ENCODE results near the gene RPS6KA5. TPM values are rescaled to one million over a fixed set of nuclear protein-coding genes. Genes with fewer than 3 reads are reported as not detected.

The RPS6KA5 gene
- total RNA-seq, 4 donors from 2014 or later = 30.8 to 48.6 (median 36.6) TPM

GRCh38 chr14:90897022-90897421, 163.4 kb downstream of the RPS6KA5 start:
- no peak for ATAC-seq
- peaks cover 3 to 68% of the 10 kb centered on the region in 2 donors for H3K36me3 ChIP-seq
- TF ChIP-seq EP300 (IDR thresholded peaks at IDR 0.05) (no peak), POLR2AphosphoS5 (IDR thresholded peaks at IDR 0.05) (no peak), CTCF (IDR thresholded peaks at IDR 0.05) (no peak), POLR2A (IDR thresholded peaks at IDR 0.05) (no peak)
- no peaks in the 10 kb centered on the region for H3K9me3 ChIP-seq
- H3K4me3 ChIP-seq = no peak overlapping the region
- H3K4me1 ChIP-seq = peaks cover 0 to 16% (median 0%) of the 10 kb centered on the region in 3 donors
- H3K27ac ChIP-seq = no peak overlapping the region
- H3K27me3 ChIP-seq = no peaks in the 10 kb centered on the region
- WGBS, 2 donors (ENCODE audit: low coverage in 1 of 2) = 67 to 100% methylated on average over 1 to 6 of the region's 6 CpGs

DNA sequence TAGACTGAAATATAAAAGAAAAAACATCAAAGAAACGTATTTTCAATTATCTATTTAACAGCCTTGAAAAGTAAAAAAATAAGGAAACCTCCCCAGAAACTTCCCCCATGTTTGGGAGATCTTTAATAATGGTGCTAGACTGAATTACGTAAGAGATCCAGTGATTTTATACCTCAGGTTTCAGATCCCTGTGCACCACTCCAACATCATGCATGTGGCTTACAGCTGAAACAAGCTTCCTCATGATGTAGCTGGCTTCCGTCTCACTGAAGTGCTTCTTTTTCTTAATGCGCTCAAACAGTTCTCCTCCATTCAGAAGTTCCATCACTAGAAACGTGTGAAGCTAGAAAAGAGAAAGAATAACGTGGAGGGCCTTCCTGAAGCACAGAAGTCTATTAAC, 166.2 kb downstream of the RPS6KA5 start:
- peaks cover 3 to 66% of the 10 kb centered on the region in 2 donors for H3K36me3 ChIP-seq
- H3K4me3 ChIP-seq = no peak overlapping the region
- H3K27ac ChIP-seq = peak overlapping the region in 2 of 4 donors; percentile 2 to 37
- no peak for ATAC-seq
- H3K27me3 ChIP-seq = no peaks in the 10 kb centered on the region
- peaks cover 0 to 16% (median 0%) of the 10 kb centered on the region in 3 donors for H3K4me1 ChIP-seq
- TF ChIP-seq POLR2A (IDR thresholded peaks at IDR 0.05) (no peak), CTCF (IDR thresholded peaks at IDR 0.05) (no peak), EP300 (IDR thresholded peaks at IDR 0.05) (no peak), POLR2AphosphoS5 (IDR thresholded peaks at IDR 0.05) (no peak)
- 57 to 78% methylated on average over 4 to 6 of the region's 6 CpGs for WGBS, 2 donors (ENCODE audit: low coverage in 1 of 2)
- H3K9me3 ChIP-seq = no peaks in the 10 kb centered on the region

GRCh38 chr14:90893510-90893909, 166.9 kb downstream of the RPS6KA5 start:
- TF ChIP-seq POLR2A (IDR thresholded peaks at IDR 0.05) (no peak), POLR2AphosphoS5 (IDR thresholded peaks at IDR 0.05) (no peak), EP300 (IDR thresholded peaks at IDR 0.05) (no peak)
- Histone ChIP-seq H3K27ac (no peak overlapping the region), H3K4me3 (no peak overlapping the region), H3K4me1 (peaks cover 0 to 16% (median 0%) of the 10 kb centered on the region in 3 donors), H3K27me3 (no peaks in the 10 kb centered on the region), H3K36me3 (peaks cover 3 to 59% of the 10 kb centered on the region in 2 donors), H3K9me3 (no peaks in the 10 kb centered on the region)
- no peak for ATAC-seq
- WGBS, 2 donors (ENCODE audit: low coverage in 1 of 2) = 81 to 83% methylated on average over 2 of the region's 2 CpGs

GRCh38 chr14:90892970-90893369, 167.5 kb downstream of the RPS6KA5 start:
- H3K4me1 ChIP-seq = peaks cover 0 to 16% (median 0%) of the 10 kb centered on the region in 3 donors
- no peak overlapping the region for H3K27ac ChIP-seq
- H3K27me3 ChIP-seq = no peaks in the 10 kb centered on the region
- no peak for ATAC-seq
- H3K36me3 ChIP-seq = peaks cover 3 to 53% of the 10 kb centered on the region in 2 donors
- no peak overlapping the region for H3K4me3 ChIP-seq
- no peaks in the 10 kb centered on the region for H3K9me3 ChIP-seq
- no peak for TF ChIP-seq POLR2AphosphoS5 (IDR thresholded peaks at IDR 0.05)

DNA sequence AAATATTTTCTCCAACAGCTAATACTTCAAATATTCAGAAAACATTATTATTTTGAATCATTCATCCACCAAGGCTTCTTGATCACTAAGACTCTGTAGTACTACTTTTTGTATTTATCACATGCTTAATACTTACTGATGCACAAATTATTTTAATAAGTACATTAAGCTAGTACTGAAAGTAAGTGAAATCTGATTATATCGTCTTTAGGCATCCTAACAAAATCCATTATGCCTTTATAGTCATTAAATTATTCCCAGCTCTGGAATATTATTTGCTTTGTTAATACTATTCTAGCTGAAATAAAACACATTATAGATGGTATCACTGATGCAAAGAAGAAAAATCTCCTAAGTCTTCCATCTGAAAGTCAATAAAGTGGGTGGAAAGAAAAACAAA, 169.1 kb downstream of the RPS6KA5 start:
- WGBS, 2 donors (ENCODE audit: low coverage in 1 of 2) = 52 to 60% methylated on average over 1 of the region's 1 CpG
- Histone ChIP-seq H3K4me1 (peaks cover 0 to 16% (median 0%) of the 10 kb centered on the region in 3 donors), H3K27me3 (no peaks in the 10 kb centered on the region), H3K36me3 (peaks cover 0 to 40% of the 10 kb centered on the region in 2 donors), H3K9me3 (no peaks in the 10 kb centered on the region), H3K4me3 (no peak overlapping the region), H3K27ac (no peak overlapping the region)
- no peak for ATAC-seq
- TF ChIP-seq POLR2A (IDR thresholded peaks at IDR 0.05) = no peak
- no peak for TF ChIP-seq EP300 (IDR thresholded peaks at IDR 0.05)
- no peak for TF ChIP-seq POLR2AphosphoS5 (IDR thresholded peaks at IDR 0.05)
- no peak for TF ChIP-seq CTCF (IDR thresholded peaks at IDR 0.05)

DNA sequence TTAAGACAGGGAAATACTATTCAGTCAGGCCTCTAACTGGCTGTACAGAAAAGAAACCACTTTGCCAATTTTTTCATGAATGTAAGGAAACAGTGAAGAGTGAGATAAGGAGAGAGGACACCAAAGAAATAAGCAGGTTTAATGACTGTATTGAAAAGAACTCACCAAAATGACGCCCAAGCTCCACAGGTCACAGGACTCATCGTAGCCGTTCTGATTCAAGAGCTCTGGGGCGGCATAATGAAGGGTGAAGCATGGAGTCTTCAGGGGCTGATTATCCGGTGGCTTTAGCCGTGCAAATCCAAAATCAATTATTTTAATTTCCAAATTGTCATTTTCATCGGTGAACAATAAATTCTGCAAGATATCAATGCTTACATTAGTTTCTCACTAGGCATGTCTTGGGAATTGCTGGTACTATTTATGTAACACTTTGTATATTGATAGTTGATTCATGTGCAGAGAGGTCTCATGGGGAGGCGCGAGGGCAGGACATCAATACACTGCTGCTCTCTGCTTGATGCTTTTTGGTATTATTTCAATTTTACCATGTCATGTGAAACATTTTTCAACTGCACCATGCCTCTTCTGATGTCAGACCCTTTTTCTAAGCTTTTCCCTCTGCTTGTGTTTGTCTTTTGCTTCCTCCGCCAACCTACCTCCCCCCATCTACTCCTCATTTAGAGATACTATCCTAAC, 170.0 kb downstream of the RPS6KA5 start:
- Histone ChIP-seq H3K4me3 (no peak overlapping the region), H3K4me1 (peaks cover 0 to 16% (median 0%) of the 10 kb centered on the region in 3 donors), H3K9me3 (no peaks in the 10 kb centered on the region), H3K36me3 (peaks cover 0 to 35% of the 10 kb centered on the region in 2 donors), H3K27ac (no peak overlapping the region), H3K27me3 (no peaks in the 10 kb centered on the region)
- TF ChIP-seq POLR2AphosphoS5 (IDR thresholded peaks at IDR 0.05) = no peak
- no peak for TF ChIP-seq POLR2A (IDR thresholded peaks at IDR 0.05)
- no peak for TF ChIP-seq CTCF (IDR thresholded peaks at IDR 0.05)
- WGBS, 2 donors (ENCODE audit: low coverage in 1 of 2) = 91% methylated on average over 9 to 10 of the region's 10 CpGs
- ATAC-seq = no peak

Data from gastroesophageal sphincter (tissue), 4 donors.